SHP77 (cell line): ENCODE measurements around the gene LGALS7.
"Not testable (repeated sequence)": the region's sequence is repeated elsewhere in the genome, so short reads cannot be mapped to it uniquely, and the experiment has no call there.

Experiments used
- DNase-seq, 2 experiments: peaks; one replicate each; lab custom pipeline; 2025; lab: John Stamatoyannopoulos, UW

Gene LGALS7

GRCh38 chr19:38770949-38771275 is 2.4 kb downstream of the LGALS7 start:
- not testable (repeated sequence) for DNase-seq

- not testable (repeated sequence) for DNase-seq
These were observed 2.9 kb downstream of the LGALS7 start for GRCh38 chr19:38770228-38770948.

- no peak for DNase-seq
These were observed 3.6 kb downstream of the LGALS7 start for GRCh38 chr19:38769635-38770211.

- no peak for DNase-seq
These were observed 6.9 kb downstream of the LGALS7 start for GRCh38 chr19:38766276-38767047.

GRCh38 chr19:38765214-38765613 is 8.1 kb downstream of the LGALS7 start:
- DNase-seq = no peak

- DNase-seq = no peak
These were observed 9.5 kb downstream of the LGALS7 start for GRCh38 chr19:38763795-38764220.

- DNase-seq = not testable (repeated sequence)
These were observed 11.4 kb downstream of the LGALS7 start for GRCh38 chr19:38761884-38762389.

- DNase-seq = not testable (repeated sequence)
These were observed 12.4 kb downstream of the LGALS7 start for GRCh38 chr19:38760805-38761517.

- DNase-seq = no peak
These were observed 13.7 kb downstream of the LGALS7 start for GRCh38 chr19:38759590-38760003.

- DNase-seq = not testable (repeated sequence)
These were observed 19.1 kb downstream of the LGALS7 start for GRCh38 chr19:38754196-38754595.

GRCh38 chr19:38753783-38754182 is 19.5 kb downstream of the LGALS7 start:
- not testable (repeated sequence) for DNase-seq

GRCh38 chr19:38745316-38745715 is 28.0 kb downstream of the LGALS7 start:
- no peak for DNase-seq

- no peak for DNase-seq
These were observed 28.4 kb downstream of the LGALS7 start for GRCh38 chr19:38744874-38745273.

GRCh38 chr19:38744298-38744681 is 29.0 kb downstream of the LGALS7 start, which contains the start of gene CAPN12:
Gene CAPN12, minus strand, starts transcription at chr19:38744474. Its CDS starts 309 bp downstream, at chr19:38744165.
- DNase-seq = no peak

- DNase-seq = no peak
These were observed 29.7 kb downstream of the LGALS7 start for GRCh38 chr19:38743394-38744297.

- DNase-seq = no peak
These were observed 30.4 kb downstream of the LGALS7 start for GRCh38 chr19:38742906-38743305.

GRCh38 chr19:38742296-38742695 is 31.0 kb downstream of the LGALS7 start:
- DNase-seq = no peak

GRCh38 chr19:38741670-38742069 is 31.6 kb downstream of the LGALS7 start:
- no peak for DNase-seq

GRCh38 chr19:38740932-38741331 is 32.4 kb downstream of the LGALS7 start:
- DNase-seq = no peak

GRCh38 chr19:38740257-38740592 is 33.1 kb downstream of the LGALS7 start:
- DNase-seq = no peak
